ENCODE measurements around the gene KCNN4. TPM values are rescaled to one million over a fixed set of nuclear protein-coding genes. Genes with fewer than 3 reads are reported as not detected.

Gene KCNN4
- polyA plus RNA-seq, 1 donor from 2014 or later: not detected

DNA sequence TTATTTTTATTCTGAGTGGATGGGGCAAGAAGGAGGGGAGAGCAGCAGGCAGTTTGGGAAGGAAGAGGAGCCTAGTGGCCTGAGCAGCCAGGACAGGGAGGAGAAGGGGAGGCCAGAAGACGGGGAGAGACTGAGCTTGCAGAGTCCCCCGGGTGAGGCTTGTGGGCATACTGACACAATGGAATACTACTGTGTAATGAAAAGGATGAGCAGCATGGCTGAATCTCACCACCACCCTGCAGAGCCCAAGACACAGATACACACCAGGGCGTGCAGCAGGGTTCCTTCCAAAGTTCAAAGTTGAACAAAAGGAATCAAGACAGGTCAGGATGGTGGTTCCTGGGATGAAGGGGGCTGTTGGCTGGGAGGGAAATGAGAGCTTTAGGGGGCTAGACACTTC, 18.0 kb downstream of the KCNN4 start:
- no peak overlapping the region for H2AFZ ChIP-seq (ENCODE audit: low read depth, low read length)
- H3K9me2 ChIP-seq (ENCODE audit: insufficient read depth, low read length): no peaks in the 10 kb centered on the region
- H3K4me2 ChIP-seq (ENCODE audit: low read length): no peak overlapping the region
- TF ChIP-seq SMC3 (conservative IDR thresholded peaks at IDR 0.05; ENCODE audit: poor library complexity): no peak
- H3K9me3 ChIP-seq (ENCODE audit: low read length): no peaks in the 10 kb centered on the region
- no peaks in the 10 kb centered on the region for H3K79me2 ChIP-seq (replicated peaks; ENCODE audit: insufficient read depth, low read length)
- no peak overlapping the region for H3K4me3 ChIP-seq (ENCODE audit: low read length)
- no peaks in the 10 kb centered on the region for H4K20me1 ChIP-seq (ENCODE audit: insufficient read depth)
- H3K9ac ChIP-seq (ENCODE audit: low read length): no peak overlapping the region
- no peaks in the 10 kb centered on the region for H3K36me3 ChIP-seq (ENCODE audit: insufficient read depth, low read length)
- no peaks in the 10 kb centered on the region for H3F3A ChIP-seq (ENCODE audit: insufficient read depth, low read length, poor library complexity, severe bottlenecking)
- no peak overlapping the region for H3K27ac ChIP-seq (ENCODE audit: low read length)
- no peaks in the 10 kb centered on the region for H3K27me3 ChIP-seq (ENCODE audit: insufficient read depth, low read depth, low read length)

DNA sequence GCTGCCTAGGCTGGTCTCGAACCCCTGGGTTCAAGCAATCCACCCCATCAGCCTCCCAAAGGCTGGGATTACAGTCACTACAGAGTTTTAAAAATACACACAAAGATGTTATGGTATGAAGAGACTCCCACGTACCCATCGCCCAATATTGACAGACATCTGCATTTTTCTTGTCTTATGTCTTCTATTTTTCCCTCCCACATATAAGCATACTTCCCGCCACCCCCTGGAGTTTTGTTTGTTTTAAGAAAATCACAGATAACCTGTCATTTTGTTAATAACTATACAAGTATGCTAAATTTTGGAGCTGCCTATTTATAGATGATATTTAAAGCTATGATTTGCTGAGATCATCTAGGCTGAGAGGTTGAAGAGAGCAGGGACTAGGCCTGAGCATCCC, 19.8 kb downstream of the KCNN4 start:
- H3K27me3 ChIP-seq (ENCODE audit: insufficient read depth, low read depth, low read length): no peaks in the 10 kb centered on the region
- no peak overlapping the region for H3K4me3 ChIP-seq (ENCODE audit: low read length)
- no peaks in the 10 kb centered on the region for H3K9me2 ChIP-seq (ENCODE audit: insufficient read depth, low read length)
- H3K27ac ChIP-seq (ENCODE audit: low read length): no peak overlapping the region
- no peaks in the 10 kb centered on the region for H3K9me3 ChIP-seq (ENCODE audit: low read length)
- no peaks in the 10 kb centered on the region for H3F3A ChIP-seq (ENCODE audit: insufficient read depth, low read length, poor library complexity, severe bottlenecking)
- H4K20me1 ChIP-seq (ENCODE audit: insufficient read depth): no peaks in the 10 kb centered on the region
- no peak overlapping the region for H3K9ac ChIP-seq (ENCODE audit: low read length)
- H3K4me2 ChIP-seq (ENCODE audit: low read length): no peak overlapping the region
- H2AFZ ChIP-seq (ENCODE audit: low read depth, low read length): no peak overlapping the region
- no peaks in the 10 kb centered on the region for H3K36me3 ChIP-seq (ENCODE audit: insufficient read depth, low read length)
- H3K79me2 ChIP-seq (replicated peaks; ENCODE audit: insufficient read depth, low read length): no peaks in the 10 kb centered on the region
- TF ChIP-seq, protein P1, sequence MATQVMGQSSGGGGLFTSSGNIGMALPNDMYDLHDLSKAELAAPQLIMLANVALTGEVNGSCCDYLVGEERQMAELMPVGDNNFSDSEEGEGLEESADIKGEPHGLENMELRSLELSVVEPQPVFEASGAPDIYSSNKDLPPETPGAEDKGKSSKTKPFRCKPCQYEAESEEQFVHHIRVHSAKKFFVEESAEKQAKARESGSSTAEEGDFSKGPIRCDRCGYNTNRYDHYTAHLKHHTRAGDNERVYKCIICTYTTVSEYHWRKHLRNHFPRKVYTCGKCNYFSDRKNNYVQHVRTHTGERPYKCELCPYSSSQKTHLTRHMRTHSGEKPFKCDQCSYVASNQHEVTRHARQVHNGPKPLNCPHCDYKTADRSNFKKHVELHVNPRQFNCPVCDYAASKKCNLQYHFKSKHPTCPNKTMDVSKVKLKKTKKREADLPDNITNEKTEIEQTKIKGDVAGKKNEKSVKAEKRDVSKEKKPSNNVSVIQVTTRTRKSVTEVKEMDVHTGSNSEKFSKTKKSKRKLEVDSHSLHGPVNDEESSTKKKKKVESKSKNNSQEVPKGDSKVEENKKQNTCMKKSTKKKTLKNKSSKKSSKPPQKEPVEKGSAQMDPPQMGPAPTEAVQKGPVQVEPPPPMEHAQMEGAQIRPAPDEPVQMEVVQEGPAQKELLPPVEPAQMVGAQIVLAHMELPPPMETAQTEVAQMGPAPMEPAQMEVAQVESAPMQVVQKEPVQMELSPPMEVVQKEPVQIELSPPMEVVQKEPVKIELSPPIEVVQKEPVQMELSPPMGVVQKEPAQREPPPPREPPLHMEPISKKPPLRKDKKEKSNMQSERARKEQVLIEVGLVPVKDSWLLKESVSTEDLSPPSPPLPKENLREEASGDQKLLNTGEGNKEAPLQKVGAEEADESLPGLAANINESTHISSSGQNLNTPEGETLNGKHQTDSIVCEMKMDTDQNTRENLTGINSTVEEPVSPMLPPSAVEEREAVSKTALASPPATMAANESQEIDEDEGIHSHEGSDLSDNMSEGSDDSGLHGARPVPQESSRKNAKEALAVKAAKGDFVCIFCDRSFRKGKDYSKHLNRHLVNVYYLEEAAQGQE (IDR thresholded peaks at IDR 0.05; ENCODE audit: borderline replicate concordance): no peak
- no peak for TF ChIP-seq MXI1 (conservative IDR thresholded peaks at IDR 0.05; ENCODE audit: poor library complexity, severe bottlenecking)

DNA sequence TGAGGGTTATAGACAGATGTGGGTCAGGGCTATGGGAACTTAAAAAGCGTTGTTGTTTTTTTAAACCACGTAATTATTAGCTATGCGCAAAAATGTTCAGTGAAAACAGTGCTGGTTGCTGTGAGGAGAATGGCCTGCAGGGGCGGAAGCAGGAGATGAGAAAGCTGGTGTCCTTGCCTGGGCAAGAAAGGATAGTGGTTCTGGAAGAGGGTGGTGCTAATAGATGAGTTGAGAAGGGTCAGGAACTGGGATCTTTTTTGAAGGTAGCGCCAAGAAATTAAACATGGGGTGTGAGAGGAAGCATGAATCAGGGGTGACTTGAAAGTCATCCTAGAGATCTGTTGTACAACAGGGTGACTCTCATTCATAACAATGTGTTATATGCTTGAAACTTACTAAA, 21.3 kb downstream of the KCNN4 start:
- H3K27me3 ChIP-seq (ENCODE audit: insufficient read depth, low read depth, low read length): no peaks in the 10 kb centered on the region
- no peak overlapping the region for H3K27ac ChIP-seq (ENCODE audit: low read length)
- no peak overlapping the region for H3K9ac ChIP-seq (ENCODE audit: low read length)
- H3K9me3 ChIP-seq (ENCODE audit: low read length): no peaks in the 10 kb centered on the region
- H2AFZ ChIP-seq (ENCODE audit: low read depth, low read length): no peak overlapping the region
- H3K9me2 ChIP-seq (ENCODE audit: insufficient read depth, low read length): no peaks in the 10 kb centered on the region
- H4K20me1 ChIP-seq (ENCODE audit: insufficient read depth): no peaks in the 10 kb centered on the region
- H3K4me3 ChIP-seq (ENCODE audit: low read length): no peak overlapping the region
- H3K79me2 ChIP-seq (replicated peaks; ENCODE audit: insufficient read depth, low read length): no peaks in the 10 kb centered on the region
- no peaks in the 10 kb centered on the region for H3K36me3 ChIP-seq (ENCODE audit: insufficient read depth, low read length)
- no peaks in the 10 kb centered on the region for H3F3A ChIP-seq (ENCODE audit: insufficient read depth, low read length, poor library complexity, severe bottlenecking)
- TF ChIP-seq, protein P2, sequence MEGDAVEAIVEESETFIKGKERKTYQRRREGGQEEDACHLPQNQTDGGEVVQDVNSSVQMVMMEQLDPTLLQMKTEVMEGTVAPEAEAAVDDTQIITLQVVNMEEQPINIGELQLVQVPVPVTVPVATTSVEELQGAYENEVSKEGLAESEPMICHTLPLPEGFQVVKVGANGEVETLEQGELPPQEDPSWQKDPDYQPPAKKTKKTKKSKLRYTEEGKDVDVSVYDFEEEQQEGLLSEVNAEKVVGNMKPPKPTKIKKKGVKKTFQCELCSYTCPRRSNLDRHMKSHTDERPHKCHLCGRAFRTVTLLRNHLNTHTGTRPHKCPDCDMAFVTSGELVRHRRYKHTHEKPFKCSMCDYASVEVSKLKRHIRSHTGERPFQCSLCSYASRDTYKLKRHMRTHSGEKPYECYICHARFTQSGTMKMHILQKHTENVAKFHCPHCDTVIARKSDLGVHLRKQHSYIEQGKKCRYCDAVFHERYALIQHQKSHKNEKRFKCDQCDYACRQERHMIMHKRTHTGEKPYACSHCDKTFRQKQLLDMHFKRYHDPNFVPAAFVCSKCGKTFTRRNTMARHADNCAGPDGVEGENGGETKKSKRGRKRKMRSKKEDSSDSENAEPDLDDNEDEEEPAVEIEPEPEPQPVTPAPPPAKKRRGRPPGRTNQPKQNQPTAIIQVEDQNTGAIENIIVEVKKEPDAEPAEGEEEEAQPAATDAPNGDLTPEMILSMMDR (IDR thresholded peaks at IDR 0.05; ENCODE audit: poor library complexity, severe bottlenecking): no peak
- TF ChIP-seq RAD21 (conservative IDR thresholded peaks at IDR 0.05) (no peak), EP300 (conservative IDR thresholded peaks at IDR 0.05; ENCODE audit: poor library complexity, severe bottlenecking) (no peak), MXI1 (conservative IDR thresholded peaks at IDR 0.05; ENCODE audit: poor library complexity, severe bottlenecking) (no peak), EZH2 (IDR thresholded peaks at IDR 0.05; ENCODE audit: borderline replicate concordance, insufficient read depth, low read length, poor library complexity, severe bottlenecking) (no peak), POLR2AphosphoS5 (IDR thresholded peaks at IDR 0.05) (no peak), TAF1 (IDR thresholded peaks at IDR 0.05; ENCODE audit: low read depth) (no peak), SMC3 (conservative IDR thresholded peaks at IDR 0.05; ENCODE audit: poor library complexity) (no peak)
- TF ChIP-seq, protein P1 (IDR thresholded peaks at IDR 0.05; ENCODE audit: borderline replicate concordance): no peak
- no peak overlapping the region for H3K4me2 ChIP-seq (ENCODE audit: low read length)

Data from neural cell (in vitro differentiated cells).